ENCODE measurements around the gene JAK1.
A peak's percentile ranks its signal among the peaks of the same experiment; 100 is the strongest.

The JAK1 gene

GRCh38 chr1:64908575-64908974 is 57.8 kb downstream of the JAK1 start:
- Histone ChIP-seq H2AK5ac (ENCODE audit: low read length) (no peak overlapping the region), H2BK120ac (ENCODE audit: insufficient read depth, low read length, poor library complexity) (no peak overlapping the region), H4K12ac (ENCODE audit: low read depth, low read length) (no peak overlapping the region), H3K14ac (ENCODE audit: low read length) (no peak overlapping the region), H3K4ac (ENCODE audit: low read depth, low read length) (no peak overlapping the region), H2BK5ac (ENCODE audit: low read depth, low read length, poor library complexity) (no peak overlapping the region), H3K4me3 (ENCODE audit: low read depth, low read length) (no peak overlapping the region), H4K91ac (ENCODE audit: low read depth, low read length) (no peak overlapping the region), H3K9ac (ENCODE audit: low read length) (no peak overlapping the region), H3K9me3 (ENCODE audit: insufficient read depth, low read depth, low read length) (no peaks in the 10 kb centered on the region), H3K79me1 (ENCODE audit: low read length) (no peaks in the 10 kb centered on the region), H4K8ac (ENCODE audit: low read depth, low read length) (no peak overlapping the region), H3K27ac (ENCODE audit: low read depth, low read length) (no peak overlapping the region), H3K4me1 (ENCODE audit: control insufficient read depth in 1 of 2, insufficient read depth in 2 of 2, low read length in 2 of 2) (no peaks in the 10 kb centered on the region), H2AFZ (ENCODE audit: insufficient read depth, low read length, poor library complexity) (no peak overlapping the region), H3K27me3 (ENCODE audit: insufficient read depth, low read length) (no peaks in the 10 kb centered on the region), H3K18ac (ENCODE audit: low read length) (no peak overlapping the region), H3K4me2 (ENCODE audit: low read length) (no peak overlapping the region), H3K79me2 (ENCODE audit: control insufficient read depth, insufficient read depth, low read length, poor library complexity) (no peaks in the 10 kb centered on the region), H2BK12ac (ENCODE audit: low read length) (no peak overlapping the region), H3K23ac (ENCODE audit: low read length) (no peak overlapping the region), H3K36me3 (ENCODE audit: control insufficient read depth in 1 of 2, insufficient read depth in 2 of 2, low read length in 2 of 2) (no peaks in the 10 kb centered on the region)
- no CpG with 5 or more reads among the region's 1 CpG for WGBS (ENCODE audit: extremely low coverage, insufficient coverage, insufficient read length)
- DNase-seq, result no peak

- H2AFZ ChIP-seq (ENCODE audit: insufficient read depth, low read length, poor library complexity), result no peak overlapping the region
- H3K14ac ChIP-seq (ENCODE audit: low read length), result no peak overlapping the region
- no peaks in the 10 kb centered on the region for H3K79me1 ChIP-seq (ENCODE audit: low read length)
- no peaks in the 10 kb centered on the region for H3K9me3 ChIP-seq (ENCODE audit: insufficient read depth, low read depth, low read length)
- no peaks in the 10 kb centered on the region for H3K36me3 ChIP-seq (ENCODE audit: control insufficient read depth in 1 of 2, insufficient read depth in 2 of 2, low read length in 2 of 2)
- no peak overlapping the region for H3K9ac ChIP-seq (ENCODE audit: low read length)
- H2AK5ac ChIP-seq (ENCODE audit: low read length), result no peak overlapping the region
- no peaks in the 10 kb centered on the region for H3K4me1 ChIP-seq (ENCODE audit: control insufficient read depth in 1 of 2, insufficient read depth in 2 of 2, low read length in 2 of 2)
- no peak overlapping the region for H3K4ac ChIP-seq (ENCODE audit: low read depth, low read length)
- H3K18ac ChIP-seq (ENCODE audit: low read length), result no peak overlapping the region
- DNase-seq, result no peak
- no peak overlapping the region for H4K91ac ChIP-seq (ENCODE audit: low read depth, low read length)
- no peak overlapping the region for H3K4me2 ChIP-seq (ENCODE audit: low read length)
- H3K23ac ChIP-seq (ENCODE audit: low read length), result no peak overlapping the region
- H2BK120ac ChIP-seq (ENCODE audit: insufficient read depth, low read length, poor library complexity), result no peak overlapping the region
- H4K12ac ChIP-seq (ENCODE audit: low read depth, low read length), result no peak overlapping the region
- no peaks in the 10 kb centered on the region for H3K79me2 ChIP-seq (ENCODE audit: control insufficient read depth, insufficient read depth, low read length, poor library complexity)
- H3K27ac ChIP-seq (ENCODE audit: low read depth, low read length), result no peak overlapping the region
- H2BK5ac ChIP-seq (ENCODE audit: low read depth, low read length, poor library complexity), result no peak overlapping the region
- H4K8ac ChIP-seq (ENCODE audit: low read depth, low read length), result no peak overlapping the region
- WGBS (ENCODE audit: extremely low coverage, insufficient coverage, insufficient read length), result 100% methylated on average over 2 of the region's 3 CpGs
- H2BK12ac ChIP-seq (ENCODE audit: low read length), result no peak overlapping the region
- no peaks in the 10 kb centered on the region for H3K27me3 ChIP-seq (ENCODE audit: insufficient read depth, low read length)
- no peak overlapping the region for H3K4me3 ChIP-seq (ENCODE audit: low read depth, low read length)
Measured at GRCh38 chr1:64906447-64906846, 59.9 kb downstream of the JAK1 start.

- H2AK5ac ChIP-seq (ENCODE audit: low read length), result no peak overlapping the region
- H4K8ac ChIP-seq (ENCODE audit: low read depth, low read length), result no peak overlapping the region
- H3K4me2 ChIP-seq (ENCODE audit: low read length), result no peak overlapping the region
- no CpG with 5 or more reads among the region's 1 CpG for WGBS (ENCODE audit: extremely low coverage, insufficient coverage, insufficient read length)
- peaks cover 5% of the 10 kb centered on the region in 2 experiments for H3K4me1 ChIP-seq (ENCODE audit: control insufficient read depth in 1 of 2, insufficient read depth in 2 of 2, low read length in 2 of 2)
- H3K79me2 ChIP-seq (ENCODE audit: control insufficient read depth, insufficient read depth, low read length, poor library complexity), result no peaks in the 10 kb centered on the region
- H3K9me3 ChIP-seq (ENCODE audit: insufficient read depth, low read depth, low read length), result no peaks in the 10 kb centered on the region
- H3K27ac ChIP-seq (ENCODE audit: low read depth, low read length), result no peak overlapping the region
- no peak overlapping the region for H2BK120ac ChIP-seq (ENCODE audit: insufficient read depth, low read length, poor library complexity)
- H2BK5ac ChIP-seq (ENCODE audit: low read depth, low read length, poor library complexity), result no peak overlapping the region
- no peak overlapping the region for H3K18ac ChIP-seq (ENCODE audit: low read length)
- H3K14ac ChIP-seq (ENCODE audit: low read length), result no peak overlapping the region
- H3K9ac ChIP-seq (ENCODE audit: low read length), result no peak overlapping the region
- no peak overlapping the region for H3K4ac ChIP-seq (ENCODE audit: low read depth, low read length)
- H3K4me3 ChIP-seq (ENCODE audit: low read depth, low read length), result no peak overlapping the region
- H3K79me1 ChIP-seq (ENCODE audit: low read length), result no peaks in the 10 kb centered on the region
- no peaks in the 10 kb centered on the region for H3K36me3 ChIP-seq (ENCODE audit: control insufficient read depth in 1 of 2, insufficient read depth in 2 of 2, low read length in 2 of 2)
- H2AFZ ChIP-seq (ENCODE audit: insufficient read depth, low read length, poor library complexity), result no peak overlapping the region
- H3K23ac ChIP-seq (ENCODE audit: low read length), result no peak overlapping the region
- H2BK12ac ChIP-seq (ENCODE audit: low read length), result no peak overlapping the region
- H4K91ac ChIP-seq (ENCODE audit: low read depth, low read length), result no peak overlapping the region
- no peak for DNase-seq
- H3K27me3 ChIP-seq (ENCODE audit: insufficient read depth, low read length), result no peaks in the 10 kb centered on the region
- no peak overlapping the region for H4K12ac ChIP-seq (ENCODE audit: low read depth, low read length)
Measured at GRCh38 chr1:64903593-64903992, 62.8 kb downstream of the JAK1 start.

GRCh38 chr1:64901663-64902062 is 64.7 kb downstream of the JAK1 start:
- Histone ChIP-seq H3K4me3 (ENCODE audit: low read depth, low read length) (no peak overlapping the region), H3K79me2 (ENCODE audit: control insufficient read depth, insufficient read depth, low read length, poor library complexity) (no peaks in the 10 kb centered on the region), H3K4me2 (ENCODE audit: low read length) (no peak overlapping the region), H4K8ac (ENCODE audit: low read depth, low read length) (no peak overlapping the region), H2BK5ac (ENCODE audit: low read depth, low read length, poor library complexity) (no peak overlapping the region), H3K4me1 (ENCODE audit: control insufficient read depth in 1 of 2, insufficient read depth in 2 of 2, low read length in 2 of 2) (peaks cover 9 to 12% of the 10 kb centered on the region in 2 experiments), H3K79me1 (ENCODE audit: low read length) (no peaks in the 10 kb centered on the region), H3K18ac (ENCODE audit: low read length) (no peak overlapping the region), H4K91ac (ENCODE audit: low read depth, low read length) (no peak overlapping the region), H2AK5ac (ENCODE audit: low read length) (no peak overlapping the region), H3K27me3 (ENCODE audit: insufficient read depth, low read length) (no peaks in the 10 kb centered on the region), H3K27ac (ENCODE audit: low read depth, low read length) (no peak overlapping the region), H2BK12ac (ENCODE audit: low read length) (no peak overlapping the region), H3K9ac (ENCODE audit: low read length) (no peak overlapping the region), H3K9me3 (ENCODE audit: insufficient read depth, low read depth, low read length) (no peaks in the 10 kb centered on the region), H3K4ac (ENCODE audit: low read depth, low read length) (no peak overlapping the region), H2AFZ (ENCODE audit: insufficient read depth, low read length, poor library complexity) (no peak overlapping the region), H3K23ac (ENCODE audit: low read length) (no peak overlapping the region), H2BK120ac (ENCODE audit: insufficient read depth, low read length, poor library complexity) (no peak overlapping the region), H4K12ac (ENCODE audit: low read depth, low read length) (no peak overlapping the region), H3K14ac (ENCODE audit: low read length) (no peak overlapping the region), H3K36me3 (ENCODE audit: control insufficient read depth in 1 of 2, insufficient read depth in 2 of 2, low read length in 2 of 2) (no peaks in the 10 kb centered on the region)
- no CpG with 5 or more reads among the region's 2 CpGs for WGBS (ENCODE audit: extremely low coverage, insufficient coverage, insufficient read length)
- peak in 1 of 2 donors; percentile 43 for DNase-seq

Measured in trophoblast cell (in vitro differentiated cells and primary cell).